Left kidney (tissue), 2 donors: Measurements from ENCODE around the gene SMIM11. TPM values are rescaled to one million over a fixed set of nuclear protein-coding genes. Genes with fewer than 3 reads are reported as not detected.
"Not testable (repeated sequence)": the region's sequence is repeated elsewhere in the genome, so short reads cannot be mapped to it uniquely, and the experiment has no call there.

ENCODE experiments used
- DNase-seq: peaks from one replicate; pipeline ENCODE4 v3.0.0-alpha.2; 2013
- polyA plus RNA-seq: library from polyadenylated mRNA; unstranded; fragments of 120-200 nt; gene quantifications from one replicate; pipeline ENCODE4 v1.2.1, GENCODE V29; 2013; ENCODE audit not compliant: insufficient read length

SMIM11 gene
- polyA plus RNA-seq, 1 donor, result 5.7 TPM

DNA sequence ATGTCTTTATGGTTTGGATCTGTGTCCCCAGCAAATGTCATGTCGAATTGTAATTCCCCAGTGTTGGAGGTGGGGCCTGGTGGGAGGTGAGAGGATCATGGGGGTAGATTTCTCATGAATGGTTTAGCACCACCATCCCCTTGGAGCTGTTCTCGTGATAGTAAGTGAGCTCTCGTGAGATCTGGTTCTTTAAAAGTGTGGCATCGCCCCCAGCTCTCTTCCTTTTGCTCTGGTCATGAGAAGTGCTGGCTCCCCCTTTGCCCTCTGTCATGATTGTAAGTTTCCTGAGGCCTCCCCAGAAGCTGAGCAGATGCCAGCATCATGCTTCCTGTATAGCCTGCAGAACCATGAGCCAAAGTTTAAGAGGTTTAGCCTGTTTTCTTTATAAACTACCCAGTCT is 22.8 kb upstream of the SMIM11 start:
- no peak for DNase-seq

DNA sequence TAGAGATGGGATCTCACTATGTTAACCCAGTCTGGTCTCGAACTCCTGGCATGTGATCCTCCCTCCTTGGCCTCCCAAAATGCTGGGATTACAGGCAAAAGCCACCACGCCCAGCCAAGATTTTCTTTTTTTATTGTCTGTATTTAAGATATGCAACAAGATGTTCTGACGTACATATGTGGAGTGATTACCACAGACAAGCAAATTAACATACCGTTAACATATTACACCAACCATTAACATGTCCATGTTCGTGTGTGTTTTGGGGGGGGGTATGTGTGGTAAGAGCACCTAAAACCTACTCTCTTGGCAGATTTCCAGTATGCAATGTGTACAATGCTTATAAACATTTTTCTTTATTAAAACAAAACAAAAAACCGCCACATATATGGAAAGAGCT is 22.1 kb upstream of the SMIM11 start:
- no peak for DNase-seq

DNA sequence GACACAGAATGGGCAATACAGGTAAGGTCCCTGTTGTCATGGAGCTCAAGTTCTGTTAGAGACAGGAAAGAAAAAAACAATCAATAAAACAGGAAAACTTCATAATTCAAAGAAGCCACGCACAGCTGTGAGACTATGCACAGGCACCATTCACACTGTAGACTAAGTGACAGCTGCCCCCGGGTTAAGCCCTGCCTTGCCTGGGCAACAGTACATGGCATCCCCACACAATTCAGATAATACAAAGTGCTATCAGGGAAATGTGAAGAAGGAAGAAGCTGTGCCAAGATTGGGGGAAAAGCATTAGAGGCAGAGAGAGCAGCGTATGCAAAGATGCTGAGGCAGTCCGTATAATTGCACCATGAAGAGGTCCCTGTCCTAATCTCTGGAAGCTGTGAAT is 20.5 kb upstream of the SMIM11 start:
- no peak for DNase-seq

DNA sequence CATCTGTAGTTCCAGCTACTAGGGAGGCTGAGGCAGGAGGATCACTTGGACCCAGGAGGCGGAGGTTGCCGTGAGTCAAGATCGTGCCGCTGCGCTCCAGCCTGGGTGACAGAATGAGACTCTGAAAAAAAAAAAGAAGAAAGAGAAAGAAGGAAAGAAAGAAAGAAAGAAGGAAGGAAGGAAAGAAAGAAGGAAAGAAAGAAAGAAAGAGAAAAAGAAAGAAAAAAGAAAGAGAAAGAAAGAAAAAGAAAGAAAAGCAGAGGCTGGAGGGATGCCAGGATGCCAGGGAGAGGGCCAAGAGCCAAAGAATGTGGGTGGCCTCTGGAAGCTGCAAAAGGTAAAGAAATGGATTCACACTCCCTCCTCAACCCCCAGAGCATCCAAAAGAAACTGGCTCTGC is 19.7 kb upstream of the SMIM11 start:
- no peak for DNase-seq

DNA sequence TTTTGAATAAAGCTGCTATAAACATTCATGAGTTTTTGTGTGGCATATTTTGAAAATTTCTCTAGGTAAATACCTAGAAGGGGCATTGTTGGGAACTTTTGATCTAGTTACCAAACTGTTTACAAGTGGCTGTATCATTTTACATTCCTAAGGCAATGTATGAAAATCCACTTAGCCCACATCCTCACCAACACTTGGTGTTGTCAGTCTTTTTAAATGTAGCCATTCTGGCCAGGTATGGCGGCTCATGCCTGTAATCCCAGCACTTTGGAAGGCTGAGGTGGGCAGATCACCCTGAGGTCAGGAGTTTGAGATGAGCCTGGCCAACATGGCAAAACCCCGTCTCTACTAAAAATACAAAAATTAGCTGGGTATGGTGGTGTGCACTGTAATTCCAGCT is 17.4 kb upstream of the SMIM11 start:
- no peak for DNase-seq

DNA sequence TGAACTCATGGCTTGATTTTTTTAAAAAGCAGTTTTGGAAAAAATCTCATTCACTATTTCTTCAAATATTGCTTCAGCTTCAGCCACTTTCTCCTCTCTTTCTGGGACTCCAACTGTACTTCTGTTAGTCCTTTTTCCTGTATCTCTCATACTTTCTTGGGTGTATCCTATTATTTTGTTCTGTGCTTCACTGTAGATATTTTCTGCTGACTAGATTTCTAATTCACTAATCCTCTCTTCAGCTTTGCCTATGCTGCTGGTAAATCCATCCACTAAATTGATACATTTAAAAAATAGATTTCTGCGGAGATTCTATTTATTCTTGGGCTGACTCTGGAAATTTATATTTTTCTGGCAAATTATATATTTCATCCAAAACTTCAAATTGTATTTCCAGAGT is 16.4 kb upstream of the SMIM11 start:
- DNase-seq, result no peak

DNA sequence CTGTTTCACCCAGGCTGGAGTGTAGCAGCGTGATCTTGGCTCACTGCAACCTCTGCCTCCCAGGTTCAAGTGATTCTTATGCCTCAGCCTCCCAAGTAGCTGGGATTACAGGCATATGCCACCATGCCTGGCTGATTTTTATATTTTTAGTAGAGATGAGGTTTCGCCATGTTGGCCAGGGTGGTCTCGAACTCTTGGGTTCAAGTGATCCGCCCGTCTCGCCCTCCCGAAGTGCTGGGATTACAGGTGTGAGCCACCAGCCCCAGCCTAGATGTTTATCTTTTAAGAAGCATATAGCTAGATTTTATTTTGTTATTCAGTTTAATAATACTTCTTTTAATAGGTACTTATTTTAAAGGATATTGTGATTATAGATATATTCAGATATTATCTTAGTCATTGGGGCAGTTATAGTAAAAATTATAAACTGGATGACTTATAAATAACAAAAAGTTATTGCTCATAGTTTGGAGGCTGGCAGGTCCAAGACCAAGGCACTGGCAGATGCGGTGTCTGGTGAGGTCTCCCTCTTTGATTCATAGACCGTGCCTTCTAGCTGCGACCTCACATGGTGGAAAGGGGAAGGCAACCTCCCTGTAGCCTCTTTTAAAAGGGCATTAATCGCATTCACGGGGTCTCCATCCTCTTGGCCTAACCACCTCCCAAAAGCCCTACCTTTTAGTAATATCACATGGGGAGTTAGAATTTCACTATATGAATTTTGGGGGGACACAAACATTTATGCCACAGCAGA is 14.6 kb upstream of the SMIM11 start:
- no peak for DNase-seq

DNA sequence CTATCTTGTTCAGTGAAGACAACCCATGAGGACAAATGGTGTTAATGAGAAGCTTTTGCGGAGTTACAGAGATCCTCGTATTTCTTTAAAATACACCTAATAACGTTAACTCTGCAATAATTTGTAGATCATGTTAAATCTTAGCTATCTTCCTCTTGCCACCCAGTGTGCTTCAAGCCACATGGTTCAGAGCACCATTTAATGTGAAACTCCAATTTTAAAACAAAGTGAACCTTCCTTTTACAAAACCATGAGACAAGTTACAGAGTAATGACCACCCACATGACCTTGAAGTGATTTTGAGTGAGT is 13.2 kb upstream of the SMIM11 start:
- no peak for DNase-seq

DNA sequence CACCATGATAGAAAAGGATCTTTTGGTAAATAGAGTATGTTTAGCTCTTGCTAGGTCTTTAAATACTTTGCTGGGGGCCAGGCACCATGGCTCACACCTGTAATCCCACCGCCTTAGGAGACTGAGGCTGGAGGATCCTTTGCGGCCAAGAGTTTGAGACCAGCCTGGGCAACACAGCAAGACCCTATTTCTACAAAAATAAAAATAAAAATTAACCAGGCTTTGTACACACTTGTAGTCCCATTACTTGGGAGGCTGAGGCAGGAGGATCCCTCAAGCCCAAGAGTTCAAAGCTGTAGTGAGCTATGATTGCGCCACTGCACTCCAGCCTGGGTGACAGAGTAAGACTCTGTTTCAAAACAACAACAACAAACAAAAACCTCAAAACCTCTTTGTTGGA is 12.6 kb upstream of the SMIM11 start:
- no peak for DNase-seq

DNA sequence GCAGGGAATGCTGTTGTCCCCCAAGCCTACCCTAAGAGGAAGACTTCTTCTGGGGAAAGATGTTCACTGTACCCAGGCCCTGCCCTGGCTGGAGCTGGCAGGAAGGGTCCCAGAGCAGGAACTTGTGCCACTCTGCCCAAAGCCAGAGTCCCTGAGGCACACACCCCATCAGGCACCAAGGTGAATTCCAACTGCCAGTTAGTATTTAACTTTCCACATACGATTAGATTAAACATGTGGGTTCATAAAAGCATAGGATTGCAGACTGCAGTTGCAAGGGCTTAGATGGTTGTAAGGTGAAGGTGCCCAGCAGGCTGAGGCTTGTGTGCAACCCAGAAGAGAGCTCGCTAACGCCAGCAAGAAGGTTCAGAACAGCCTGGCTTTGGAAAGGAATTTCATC is 11.6 kb upstream of the SMIM11 start, which contains the start of gene KCNE2:
TSS of gene KCNE2 (plus strand) at position 274 of the 400 bp plus-strand sequence. CDS start 6,473 bp downstream, outside the sequence.
- no peak for DNase-seq

DNA sequence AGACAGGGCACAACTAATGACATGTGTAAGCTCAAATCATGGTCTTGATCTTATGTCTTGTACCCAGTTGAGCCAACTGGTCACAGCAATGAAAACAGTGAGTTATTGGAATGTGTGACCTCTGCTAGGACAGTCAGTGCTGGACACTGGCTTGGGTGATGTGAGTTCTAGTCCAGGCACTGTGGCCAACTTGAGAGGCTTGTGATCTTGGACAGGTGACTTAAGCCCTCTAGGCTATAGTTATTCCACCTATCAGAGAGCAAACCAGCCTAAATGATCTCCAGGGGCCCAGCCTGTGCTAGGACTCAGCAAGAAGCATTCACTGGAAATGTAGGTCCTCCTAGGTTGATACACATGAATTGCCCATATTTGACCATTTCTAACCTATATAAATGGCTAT is 10.4 kb upstream of the SMIM11 start:
- no peak for DNase-seq

DNA sequence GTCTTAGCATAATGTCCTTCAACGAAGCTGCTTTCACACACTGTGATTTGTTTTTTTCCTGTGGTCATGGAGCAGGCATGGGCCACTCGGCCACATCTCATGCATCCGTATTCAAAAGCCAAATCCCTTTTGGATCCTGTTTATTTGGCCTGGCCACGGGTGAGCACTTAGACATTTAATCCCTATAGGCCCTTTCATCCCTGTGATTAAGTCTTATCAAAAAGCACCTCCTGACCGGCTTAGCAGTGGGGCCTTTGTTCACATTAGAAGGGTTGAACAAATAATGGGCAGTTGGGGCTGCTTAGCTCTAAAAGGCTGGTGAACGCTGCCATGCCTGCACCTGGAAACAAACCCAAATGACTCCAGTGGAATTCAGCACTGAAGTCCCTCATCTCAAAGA is 9.5 kb upstream of the SMIM11 start:
- DNase-seq, result no peak

DNA sequence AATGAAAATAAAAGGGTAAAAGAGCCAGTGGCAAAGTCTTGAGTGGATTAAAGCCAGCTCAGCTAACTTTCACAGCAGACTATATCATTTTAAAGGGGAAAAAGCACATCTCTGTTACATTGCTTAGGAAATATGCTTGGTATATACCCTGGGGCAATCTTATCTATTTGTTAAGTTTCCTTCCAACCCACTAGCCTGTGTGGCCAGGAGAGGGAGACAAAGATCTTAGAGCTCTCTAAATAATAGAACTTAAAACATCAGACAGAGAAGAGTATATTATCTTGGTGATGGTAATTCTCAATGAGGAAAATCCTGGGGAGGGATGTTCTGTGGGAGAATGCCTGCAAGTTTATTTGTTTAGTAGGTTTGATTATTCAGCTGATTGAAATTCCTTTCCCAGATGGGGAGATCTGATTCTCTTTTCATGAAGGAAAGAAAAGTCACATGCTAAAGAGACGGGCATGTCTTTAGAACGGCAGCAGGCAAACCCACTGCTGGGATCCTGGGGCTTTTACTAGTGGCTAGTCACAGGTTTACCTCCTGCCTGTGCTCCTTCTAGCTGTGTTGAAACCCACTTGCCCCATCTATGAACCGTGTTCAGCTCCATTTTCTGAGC is 7.9 kb upstream of the SMIM11 start:
- peak; percentile 53 for DNase-seq

DNA sequence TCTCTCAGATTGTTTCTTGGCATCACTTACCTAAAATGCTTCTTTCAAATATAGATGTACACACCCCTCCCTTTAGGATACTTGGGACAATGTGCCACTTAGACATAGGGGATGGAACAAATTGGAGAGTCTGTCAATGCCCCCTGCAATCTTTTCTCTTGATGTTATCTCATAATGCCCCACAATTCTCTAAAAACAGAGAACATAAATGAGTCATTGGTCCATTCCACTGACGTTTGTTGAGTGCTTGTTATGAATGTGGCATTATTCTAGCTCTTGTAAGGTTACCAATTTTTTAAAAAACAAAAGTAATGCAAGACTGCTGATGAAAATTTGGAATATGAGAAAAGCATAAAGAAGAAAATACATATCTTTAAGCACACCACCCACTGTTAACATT is 5.6 kb upstream of the SMIM11 start:
- no peak for DNase-seq

DNA sequence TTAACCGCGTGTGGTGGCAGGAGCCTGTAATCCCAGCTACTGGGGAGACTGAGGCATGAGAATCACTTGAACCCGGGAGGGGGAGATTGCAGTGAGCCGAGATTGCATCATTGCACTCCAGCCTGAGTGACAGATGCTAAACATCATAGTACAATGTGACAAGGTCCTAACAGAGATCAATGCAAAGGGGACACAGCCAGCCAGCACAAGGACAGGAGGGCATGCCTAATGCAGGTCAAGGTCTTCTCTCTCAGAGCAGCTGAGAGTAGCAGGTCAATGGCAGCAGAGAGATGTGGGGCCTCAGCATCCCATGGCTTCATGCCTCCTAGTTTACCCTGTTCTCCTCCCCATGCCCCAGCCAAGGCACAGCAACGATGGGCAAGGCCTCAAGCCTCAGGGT is 3.0 kb upstream of the SMIM11 start:
- DNase-seq, result no peak

DNA sequence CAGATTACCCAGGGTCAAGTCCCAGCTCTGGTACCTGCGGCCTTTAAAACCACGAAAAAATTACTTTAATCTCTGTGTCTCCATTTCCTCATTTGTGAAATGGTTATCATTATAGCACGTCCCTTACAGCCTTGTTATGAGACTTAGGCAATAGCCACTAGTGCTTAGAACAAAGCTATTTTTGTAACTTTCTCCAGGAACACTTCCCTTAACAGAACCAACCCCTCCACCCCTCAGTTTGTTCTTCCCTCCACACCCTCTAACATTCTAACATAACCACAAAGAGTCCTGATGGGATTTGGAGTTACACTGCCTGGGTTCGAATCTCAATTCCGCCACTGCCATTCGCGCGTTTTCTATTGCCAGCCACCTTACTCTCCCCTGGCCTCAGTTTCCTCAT is 845 bp upstream of the SMIM11 start:
- DNase-seq, result not testable (repeated sequence)

DNA sequence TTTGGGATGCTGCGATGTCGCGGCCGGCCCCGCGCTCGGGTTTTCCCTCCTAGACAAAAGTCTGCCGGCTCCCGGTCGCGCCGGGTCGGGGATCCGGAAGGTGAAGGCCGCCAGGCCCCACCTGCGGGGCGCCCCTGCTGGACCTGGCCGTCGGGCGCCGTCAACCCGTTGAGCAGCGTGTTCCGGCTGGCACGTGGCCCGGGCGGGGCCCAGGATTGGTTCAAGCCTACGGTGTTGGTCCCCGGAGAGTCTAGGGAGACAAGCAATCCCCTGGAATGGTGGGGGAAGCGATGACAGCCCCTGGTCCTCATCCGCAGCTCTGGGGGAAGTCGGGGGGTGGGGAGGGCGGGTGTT is 289 bp downstream of the SMIM11 start:
- DNase-seq, result not testable (repeated sequence)

DNA sequence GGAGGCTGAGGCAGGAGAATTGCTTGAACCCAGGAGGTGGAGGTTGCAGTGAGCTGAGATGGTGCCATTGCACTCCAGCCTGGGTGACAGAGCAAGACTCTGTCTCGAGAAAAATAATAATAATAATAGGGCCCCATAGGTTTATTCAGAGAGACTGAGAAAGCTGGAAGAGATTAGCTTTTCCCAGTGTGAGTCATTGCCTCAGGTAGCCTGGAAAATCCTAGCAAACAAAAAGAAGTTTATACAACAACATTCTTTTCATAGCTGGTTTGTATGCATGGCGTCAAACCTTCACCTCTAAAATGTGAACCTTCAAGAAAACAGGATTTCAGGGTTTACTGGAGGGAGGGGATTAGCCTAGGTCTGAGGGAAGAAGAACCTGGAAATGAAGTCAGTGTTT is 7.8 kb downstream of the SMIM11 start:
- DNase-seq, result not testable (repeated sequence)

DNA sequence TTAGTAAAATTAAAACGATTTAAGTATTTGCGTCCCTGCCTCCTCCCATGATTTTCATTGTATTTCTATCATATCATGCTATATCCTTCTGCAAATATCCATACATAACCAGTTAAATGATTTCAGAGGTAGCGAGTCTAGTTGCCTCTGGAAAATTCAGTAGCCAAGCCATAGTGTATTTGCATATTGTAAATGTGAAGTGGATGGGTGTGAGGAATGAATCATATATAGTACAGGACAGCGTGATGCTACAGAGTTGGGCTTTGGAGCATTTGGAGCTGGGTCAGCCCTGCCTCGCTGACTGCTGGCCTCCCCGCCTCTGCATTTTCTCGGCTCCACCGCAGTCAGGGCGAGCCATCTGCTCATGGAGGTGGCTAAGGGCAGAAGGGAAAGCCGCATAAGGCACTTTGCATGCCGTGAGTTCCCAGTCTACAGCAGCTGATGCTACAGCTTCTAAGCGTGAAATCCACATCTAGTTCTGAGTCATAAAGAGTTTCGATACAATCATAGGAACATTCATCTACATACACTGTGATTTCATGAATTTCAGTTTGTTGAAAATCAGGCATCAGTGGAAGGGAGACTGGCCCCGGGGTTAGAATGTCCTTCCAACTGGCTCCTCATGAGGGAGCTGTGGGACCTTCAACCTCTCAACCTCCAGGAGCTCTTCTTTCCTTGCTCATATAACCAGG is 8.6 kb downstream of the SMIM11 start:
- not testable (repeated sequence) for DNase-seq

DNA sequence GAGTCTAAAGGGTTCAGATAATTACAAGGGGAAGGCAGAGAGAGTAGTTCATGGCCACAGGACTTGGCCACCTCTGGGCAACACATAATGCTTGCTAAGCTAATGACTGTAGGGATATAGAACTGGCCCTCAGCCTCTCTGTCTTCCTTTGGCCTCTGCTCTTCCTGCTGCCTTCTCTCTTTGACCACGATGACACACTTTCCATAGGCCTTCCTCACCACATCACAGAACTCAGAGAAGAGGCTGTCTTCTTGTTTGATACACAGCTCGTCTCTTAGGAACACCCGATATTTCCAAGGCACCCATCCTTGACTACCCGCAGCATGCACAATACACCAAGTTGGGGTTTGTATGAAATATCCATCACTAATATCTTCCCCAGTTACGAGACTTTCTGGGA is 25.2 kb downstream of the SMIM11 start:
- not testable (repeated sequence) for DNase-seq

DNA sequence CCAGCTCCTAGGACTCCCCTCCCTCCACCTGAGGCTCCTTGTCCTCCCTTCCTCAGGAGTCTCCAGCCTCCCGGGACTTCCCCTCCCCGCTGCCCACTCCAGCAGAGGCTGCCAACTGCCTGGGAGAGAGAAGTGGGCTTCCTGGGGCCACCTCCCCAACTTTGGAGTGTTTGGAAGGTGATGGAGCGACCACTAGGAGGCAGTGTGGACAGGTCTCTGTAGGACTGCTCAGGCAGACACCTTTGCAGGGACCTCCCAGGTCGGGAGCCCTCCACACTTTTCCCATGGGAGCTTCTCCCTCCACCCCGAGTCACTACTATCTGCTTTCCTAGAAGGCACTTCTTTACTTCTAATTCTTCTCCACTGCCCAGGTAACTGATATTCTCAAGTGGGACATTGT is 29.4 kb downstream of the SMIM11 start:
- DNase-seq, result not testable (repeated sequence)

DNA sequence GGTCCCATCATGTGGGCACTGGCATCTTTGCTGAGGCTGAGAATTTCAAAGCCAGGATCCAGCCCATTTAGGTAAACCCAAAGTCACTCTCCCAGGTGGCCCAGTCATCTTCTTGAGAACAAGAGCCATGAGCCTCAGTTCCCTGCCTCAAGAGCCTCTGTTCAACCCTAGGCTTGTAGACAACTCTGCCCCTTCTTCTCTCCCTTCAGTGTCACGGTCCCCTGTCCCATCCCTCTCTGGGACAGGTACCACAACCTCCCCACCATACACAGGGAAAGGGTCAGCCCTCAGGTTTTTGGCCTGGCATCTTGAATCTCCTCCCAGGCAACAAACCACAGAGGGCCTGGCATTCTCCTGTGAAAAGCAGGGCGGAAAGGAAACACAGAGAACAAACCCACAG is 30.4 kb downstream of the SMIM11 start:
- DNase-seq, result not testable (repeated sequence)

DNA sequence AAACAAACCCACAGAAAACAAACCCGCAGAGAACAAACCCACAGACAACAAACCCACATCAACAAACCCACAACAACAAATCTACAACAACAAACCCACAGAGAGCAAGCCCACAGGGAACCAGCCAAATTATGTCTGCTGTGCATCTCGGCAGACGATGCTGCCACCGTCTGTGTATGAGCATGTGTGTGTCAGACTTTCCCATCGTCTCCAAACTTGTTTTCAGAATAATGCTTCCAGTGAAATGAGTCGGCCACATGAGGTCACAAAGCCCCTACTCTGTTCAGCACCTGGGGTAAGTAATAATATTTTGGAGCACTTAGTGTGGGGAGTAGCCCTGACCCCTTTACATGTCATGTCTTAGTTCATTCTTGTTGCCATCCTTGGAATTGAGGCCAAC is 30.8 kb downstream of the SMIM11 start:
- DNase-seq, result not testable (repeated sequence)

DNA sequence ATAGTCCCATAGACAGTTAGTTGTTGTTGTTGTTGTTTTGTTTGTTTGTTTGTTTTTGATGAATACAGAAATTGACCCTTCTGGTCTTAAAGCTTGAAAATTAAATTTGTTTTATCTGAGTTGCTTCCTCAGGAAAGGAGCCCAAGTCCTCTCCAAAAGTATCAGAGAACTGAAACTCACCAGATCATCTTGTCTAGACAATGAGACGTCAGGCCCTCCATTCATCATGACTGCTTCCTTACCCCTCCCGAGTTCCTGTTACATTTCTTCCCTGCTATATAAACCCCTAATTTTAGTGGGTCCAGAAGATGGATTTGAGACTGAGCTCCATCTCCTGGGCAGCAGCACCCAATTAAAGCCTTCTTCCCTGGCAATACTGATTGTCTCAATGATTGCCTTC is 31.4 kb downstream of the SMIM11 start:
- DNase-seq, result not testable (repeated sequence)
